Breast epithelium (tissue), 4 donors: Measurements from ENCODE around the gene MESP1. TPM values are rescaled to one million over a fixed set of nuclear protein-coding genes. Genes with fewer than 3 reads are reported as not detected.

Experiments
- DNase-seq, 2 donors: peaks; one replicate each; pipeline ENCODE4 v3.0.0-alpha.2; 2019; ENCODE audit warnings: low spot score in 2 of 2
- H3K27ac ChIP-seq, 2 donors: fragments of 200-600 bp; sonication (generic) in 1 of 2; one replicate each; pipeline ENCODE4 v1.5.1; 2016 to 2019; ENCODE audit warnings: mild to moderate bottlenecking in 1 of 2
- H3K27me3 ChIP-seq, 2 donors: fragments of 200-600 bp; sonication (generic) in 1 of 2; one replicate each; pipeline versions ENCODE4 v1.5.1 to v1.6.0; 2017 to 2019; ENCODE audit warnings: control low read depth in 1 of 2, mild to moderate bottlenecking in 1 of 2
- H3K36me3 ChIP-seq: fragments of 200-600 bp; one replicate; pipeline ENCODE4 v1.5.1; 2019
- H3K4me1 ChIP-seq, 2 donors: fragments of 200-600 bp; sonication (generic); one replicate each; pipeline ENCODE4 v1.5.1; 2016 to 2019; ENCODE audit warnings: control low read depth in 1 of 2
- H3K4me3 ChIP-seq, 3 donors: fragments of 200-600 bp; sonication (generic); 1 replicate in 2 of 3; 2 replicates in 1 of 3; pipeline ENCODE4 v1.5.1; 2016 to 2019; ENCODE audit warnings: mild to moderate bottlenecking in 3 of 3, moderate library complexity in 2 of 3
- H3K9me3 ChIP-seq, 2 donors: fragments of 200-600 bp; sonication (generic) in 1 of 2; one replicate each; pipeline ENCODE4 v1.5.1; 2016 to 2019; ENCODE audit warnings: control low read depth in 1 of 2
- POLR2A ChIP-seq: fragments of 450-650 bp; IDR thresholded peaks from one replicate; pipeline ENCODE4 v1.6.1; 2016; ENCODE audit warnings: antibody characterized with exemption, mild to moderate bottlenecking, moderate library complexity
- POLR2AphosphoS5 ChIP-seq, 3 donors: sonication (generic); formaldehyde crosslinking; IDR thresholded peaks; one replicate each; pipeline ENCODE4 v1.6.1; 2017; ENCODE audit warnings: antibody characterized with exemption in 3 of 3
- intact Hi-C: fragments of 100-400 bp; cut with DNase I; formaldehyde crosslinking; loops from one replicate; pipeline ENCODE4 v1.15.1; 2023; ENCODE audit warnings: low total_unique reads
- total RNA-seq, 3 donors: library from RNA; depleted of rRNA; stranded (reverse); fragments of >200 nt; gene quantifications; one replicate each; pipeline ENCODE4 v1.1.0, GENCODE V29; 2016
- TF ChIP-seq, protein P1 (sequence below), 3 donors: fragments of 450-650 bp; IDR thresholded peaks; one replicate each; pipeline ENCODE4 v1.5.1; 2016 to 2017; ENCODE audit warnings: antibody characterized with exemption in 3 of 3, mild to moderate bottlenecking in 3 of 3, moderate library complexity in 3 of 3

The MESP1 gene
- total RNA-seq, 3 donors from 2014 or later, result 5.9 to 12.8 (median 6.2) TPM

GRCh38 chr15:89761009-89761831 lies 10.2 kb upstream of the MESP1 start:
- no peak overlapping the region for H3K4me3 ChIP-seq
- DNase-seq, result peak; percentile 77
- intact Hi-C loops, result no loop called here

DNA sequence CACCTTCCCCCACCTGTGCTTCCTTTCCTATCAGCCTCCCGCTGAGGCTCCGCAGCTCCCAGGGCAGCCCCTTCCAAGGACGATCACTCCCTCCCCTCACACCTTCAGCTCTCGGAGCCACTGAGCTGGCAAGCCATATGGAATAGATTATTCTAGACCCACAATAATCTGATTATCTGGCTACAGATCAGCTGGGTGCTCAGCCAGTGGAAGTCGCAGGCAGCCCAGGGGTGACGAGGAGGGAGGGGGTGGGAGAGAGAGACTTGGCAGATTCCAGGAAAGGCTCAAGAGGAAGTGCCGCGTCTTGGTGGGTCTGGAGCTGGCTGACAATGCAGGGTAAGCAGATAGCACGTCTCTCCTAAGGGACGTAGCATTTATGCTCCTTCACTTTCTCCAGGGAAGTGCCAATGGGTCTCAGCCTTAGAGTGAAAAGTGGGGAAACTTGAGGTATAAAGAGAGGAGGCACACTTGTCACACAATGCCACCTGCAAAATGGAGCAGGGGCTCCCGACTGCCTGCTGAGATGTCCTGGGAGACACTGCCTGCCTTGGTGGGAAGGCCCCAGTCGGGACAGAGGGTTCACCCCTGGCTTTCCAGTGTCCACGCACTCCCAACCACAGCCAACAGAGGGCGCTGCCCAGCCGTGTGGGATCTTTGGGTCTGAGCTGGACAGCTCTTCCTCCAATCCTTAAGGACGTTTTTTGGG lies 9.4 kb upstream of the MESP1 start:
- intact Hi-C loops, result no loop called here
- H3K36me3 ChIP-seq, result no peaks in the 10 kb centered on the region
- TF ChIP-seq POLR2AphosphoS5 (IDR thresholded peaks at IDR 0.05) (peak in 1 of 3 donors; percentile 0), POLR2A (no peak)
- TF ChIP-seq, protein P1, sequence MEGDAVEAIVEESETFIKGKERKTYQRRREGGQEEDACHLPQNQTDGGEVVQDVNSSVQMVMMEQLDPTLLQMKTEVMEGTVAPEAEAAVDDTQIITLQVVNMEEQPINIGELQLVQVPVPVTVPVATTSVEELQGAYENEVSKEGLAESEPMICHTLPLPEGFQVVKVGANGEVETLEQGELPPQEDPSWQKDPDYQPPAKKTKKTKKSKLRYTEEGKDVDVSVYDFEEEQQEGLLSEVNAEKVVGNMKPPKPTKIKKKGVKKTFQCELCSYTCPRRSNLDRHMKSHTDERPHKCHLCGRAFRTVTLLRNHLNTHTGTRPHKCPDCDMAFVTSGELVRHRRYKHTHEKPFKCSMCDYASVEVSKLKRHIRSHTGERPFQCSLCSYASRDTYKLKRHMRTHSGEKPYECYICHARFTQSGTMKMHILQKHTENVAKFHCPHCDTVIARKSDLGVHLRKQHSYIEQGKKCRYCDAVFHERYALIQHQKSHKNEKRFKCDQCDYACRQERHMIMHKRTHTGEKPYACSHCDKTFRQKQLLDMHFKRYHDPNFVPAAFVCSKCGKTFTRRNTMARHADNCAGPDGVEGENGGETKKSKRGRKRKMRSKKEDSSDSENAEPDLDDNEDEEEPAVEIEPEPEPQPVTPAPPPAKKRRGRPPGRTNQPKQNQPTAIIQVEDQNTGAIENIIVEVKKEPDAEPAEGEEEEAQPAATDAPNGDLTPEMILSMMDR (IDR thresholded peaks at IDR 0.05), result peak; percentile 82 to 98 (median 90)
- no peaks in the 10 kb centered on the region for H3K27me3 ChIP-seq
- DNase-seq, result peak; percentile 74 to 90
- H3K4me1 ChIP-seq, result peaks cover 0 to 8% of the 10 kb centered on the region in 2 donors
- peak overlapping the region; percentile 82 to 86 for H3K27ac ChIP-seq
- H3K4me3 ChIP-seq, result no peak overlapping the region
- H3K9me3 ChIP-seq, result no peaks in the 10 kb centered on the region

More at GRCh38 chr15:89761009-89761831, 10.2 kb upstream of the MESP1 start:
- TF ChIP-seq POLR2AphosphoS5 (IDR thresholded peaks at IDR 0.05), result no peak
- TF ChIP-seq, protein P1 (IDR thresholded peaks at IDR 0.05), result peak in 1 of 3 donors; percentile 23
- Histone ChIP-seq H3K36me3 (no peaks in the 10 kb centered on the region), H3K9me3 (no peaks in the 10 kb centered on the region), H3K27ac (peak overlapping the region; percentile 82 to 86), H3K27me3 (no peaks in the 10 kb centered on the region), H3K4me1 (peaks cover 0 to 8% of the 10 kb centered on the region in 2 donors)

DNA sequence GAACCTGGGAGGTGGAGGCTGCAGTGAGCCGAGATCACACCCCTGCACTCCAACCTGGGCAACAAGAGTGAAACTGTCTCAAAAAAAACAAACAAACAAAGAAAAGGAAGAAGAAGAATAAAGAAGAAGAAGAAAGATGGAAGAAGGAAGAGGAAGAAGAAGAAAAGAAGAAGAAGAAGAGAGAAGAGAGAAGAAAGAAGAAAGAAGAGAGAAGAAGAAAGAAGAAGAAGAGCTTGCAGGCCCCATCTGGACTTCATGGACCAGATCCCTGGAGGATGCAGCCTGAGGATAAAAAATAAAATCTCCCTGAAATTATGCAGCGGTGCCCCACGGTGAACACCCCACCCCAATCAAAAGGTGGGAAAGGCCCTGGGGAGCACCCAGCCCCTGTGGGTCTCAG lies 8.8 kb upstream of the MESP1 start:
- intact Hi-C loops, result loop anchor here (10.0 kb wide), 1 partner anchor 115 kb away; no protein-coding TSS in a partner anchor
- Histone ChIP-seq H3K4me3 (no peak overlapping the region), H3K27ac (peak overlapping the region; percentile 82 to 86), H3K27me3 (no peaks in the 10 kb centered on the region), H3K36me3 (no peaks in the 10 kb centered on the region), H3K4me1 (peaks cover 0 to 8% of the 10 kb centered on the region in 2 donors), H3K9me3 (no peaks in the 10 kb centered on the region)
- no peak for DNase-seq
- no peak for TF ChIP-seq POLR2A
- TF ChIP-seq, protein P1 (IDR thresholded peaks at IDR 0.05), result no peak

DNA sequence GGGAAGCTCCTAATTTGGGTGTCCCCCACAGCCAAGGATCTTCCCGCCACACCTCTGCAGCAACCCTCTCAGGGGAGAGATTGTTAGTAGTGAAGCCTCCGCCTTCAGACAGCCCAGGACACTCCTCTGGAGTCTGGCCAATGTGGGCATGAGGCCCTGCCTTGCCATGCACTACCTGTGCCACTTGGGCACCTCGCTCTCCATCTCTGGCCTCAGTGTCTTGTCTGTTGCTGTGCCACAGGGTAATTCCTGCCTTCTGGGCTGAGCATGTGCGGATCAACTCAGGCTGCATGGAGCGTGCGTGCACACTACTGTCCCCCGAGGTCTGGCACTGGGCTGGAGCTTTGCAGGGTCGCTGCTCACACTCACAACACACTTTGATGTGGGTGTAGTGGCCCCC lies 7.9 kb upstream of the MESP1 start:
- intact Hi-C loops, result loop anchor here (10.0 kb wide), 1 partner anchor 114 kb away; no protein-coding TSS in a partner anchor

More for the DNA sequence above, 7.9 kb upstream of the MESP1 start:
- Histone ChIP-seq H3K27ac (peak overlapping the region; percentile 3 to 82), H3K9me3 (no peaks in the 10 kb centered on the region), H3K27me3 (no peaks in the 10 kb centered on the region), H3K4me3 (no peak overlapping the region), H3K36me3 (no peaks in the 10 kb centered on the region), H3K4me1 (peaks cover 0 to 8% of the 10 kb centered on the region in 2 donors)
- TF ChIP-seq POLR2A (no peak), POLR2AphosphoS5 (IDR thresholded peaks at IDR 0.05) (no peak)
- TF ChIP-seq, protein P1 (IDR thresholded peaks at IDR 0.05), result no peak
- DNase-seq, result no peak
